Left renal cortex interstitium (tissue), 4 donors: ENCODE data around the gene CHD8. TPM values are rescaled to one million over a fixed set of nuclear protein-coding genes. Genes with fewer than 3 reads are reported as not detected.
"Not testable (repeated sequence)": the region's sequence is repeated elsewhere in the genome, so short reads cannot be mapped to it uniquely, and the experiment has no call there.

Source experiments
- DNase-seq, 4 donors: peaks; one replicate each; pipeline ENCODE4 v3.0.0-alpha.2; 2013; ENCODE audit warnings: low read depth in 4 of 4, low spot score in 2 of 4, missing footprints in 1 of 4
- polyA plus RNA-seq, 4 donors: library from polyadenylated mRNA; unstranded; fragments of 120-200 nt; gene quantifications; one replicate each; pipeline ENCODE4 v1.2.1, GENCODE V29; 2013; ENCODE audit not compliant: insufficient read length in 4 of 4

CHD8 gene
- polyA plus RNA-seq, 4 donors: 61.6 to 82.7 (median 73.9) TPM

DNA sequence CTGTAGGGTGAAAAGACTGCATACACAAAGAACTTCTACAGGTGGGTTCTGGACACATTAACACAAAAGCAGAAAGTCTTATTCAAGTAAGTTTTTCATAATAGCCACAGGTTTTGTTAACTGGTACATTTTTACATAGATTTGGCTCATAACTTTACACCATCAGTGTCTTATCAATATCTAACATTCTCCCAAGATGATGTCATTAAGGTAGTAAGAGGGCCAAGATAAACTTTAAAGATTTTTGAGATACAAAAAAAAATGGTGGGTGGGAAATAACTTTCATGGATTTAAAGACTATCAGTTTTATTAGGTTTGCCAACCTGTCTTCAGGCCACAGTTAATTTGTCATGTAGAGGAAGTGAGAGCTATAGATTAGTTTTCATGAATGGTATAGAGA, 73.8 kb downstream of the CHD8 start:
- no peak for DNase-seq

- no peak for DNase-seq
Measured at GRCh38 chr14:21379338-21379737, 76.6 kb downstream of the CHD8 start.

- DNase-seq: no peak
Measured at GRCh38 chr14:21373980-21374379, 81.9 kb downstream of the CHD8 start.

DNA sequence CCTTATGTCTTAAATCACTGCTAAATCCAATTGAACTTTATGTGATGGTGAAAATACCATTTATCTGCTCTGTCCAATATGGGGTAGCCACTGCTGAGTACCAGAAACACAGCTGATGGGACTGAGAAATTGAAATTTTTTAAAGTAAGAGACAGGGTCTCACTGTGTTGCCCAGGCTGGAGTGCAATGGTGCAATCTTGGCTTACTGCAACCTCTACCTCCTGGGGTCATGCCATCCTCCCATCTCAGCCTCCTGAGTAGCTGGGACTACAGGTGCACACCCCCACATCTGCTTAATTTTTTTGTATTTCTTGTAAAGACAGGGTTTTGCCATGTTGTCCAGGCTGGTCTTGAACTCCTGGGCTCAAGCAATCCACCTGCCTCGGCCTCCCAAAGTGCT, 83.1 kb downstream of the CHD8 start:
- not testable (repeated sequence) for DNase-seq

GRCh38 chr14:21369949-21370679, 85.8 kb downstream of the CHD8 start:
- DNase-seq: no peak

DNA sequence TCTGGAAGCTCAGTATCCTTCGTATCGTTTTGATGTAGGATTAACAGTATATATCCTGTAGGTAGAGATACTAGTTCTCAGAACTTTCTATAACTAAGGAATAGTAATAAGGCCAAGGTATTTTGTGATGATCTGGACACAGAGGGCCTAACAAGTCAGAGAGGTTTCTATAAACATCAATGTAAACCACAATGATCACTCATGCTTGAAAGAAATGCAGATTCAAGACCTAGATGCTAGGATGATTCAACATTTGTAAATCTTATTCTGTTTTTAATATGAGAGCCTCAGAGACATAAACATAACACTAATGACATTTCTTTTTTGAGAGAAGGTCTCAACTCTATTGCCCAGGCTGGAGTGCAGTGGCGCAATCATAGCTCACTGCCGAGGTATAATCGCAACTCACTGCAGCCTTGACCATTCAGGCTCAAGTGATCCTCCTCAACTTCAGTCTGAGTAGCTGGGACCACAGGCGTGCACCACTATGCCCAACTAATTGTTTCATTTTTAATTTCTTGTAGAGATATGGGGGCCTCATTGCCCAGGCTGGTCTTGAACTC, 88.3 kb downstream of the CHD8 start:
- DNase-seq: no peak

GRCh38 chr14:21356511-21356910, 99.4 kb downstream of the CHD8 start:
- no peak for DNase-seq

DNA sequence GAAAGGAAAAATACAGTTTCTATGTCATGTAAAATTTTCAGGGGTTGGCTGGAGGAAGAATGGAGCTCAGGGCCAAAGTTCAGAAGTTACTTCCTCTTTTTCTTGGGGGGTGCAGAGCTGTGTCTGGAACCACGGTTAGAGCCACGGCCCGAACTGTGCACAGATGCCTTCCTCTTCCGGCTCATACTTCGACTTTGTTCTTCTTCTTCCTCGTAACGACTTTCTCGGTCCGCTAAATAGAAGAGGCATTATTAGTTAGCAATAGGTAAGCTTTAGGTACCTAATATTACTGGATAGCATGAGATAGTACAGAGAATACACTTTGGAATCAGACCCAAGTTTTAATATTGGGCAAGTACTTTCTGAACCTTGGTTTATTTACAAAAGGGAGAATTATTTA, 103.3 kb downstream of the CHD8 start:
- no peak for DNase-seq

- no peak for DNase-seq
Measured at GRCh38 chr14:21350539-21350938, 105.4 kb downstream of the CHD8 start.

DNA sequence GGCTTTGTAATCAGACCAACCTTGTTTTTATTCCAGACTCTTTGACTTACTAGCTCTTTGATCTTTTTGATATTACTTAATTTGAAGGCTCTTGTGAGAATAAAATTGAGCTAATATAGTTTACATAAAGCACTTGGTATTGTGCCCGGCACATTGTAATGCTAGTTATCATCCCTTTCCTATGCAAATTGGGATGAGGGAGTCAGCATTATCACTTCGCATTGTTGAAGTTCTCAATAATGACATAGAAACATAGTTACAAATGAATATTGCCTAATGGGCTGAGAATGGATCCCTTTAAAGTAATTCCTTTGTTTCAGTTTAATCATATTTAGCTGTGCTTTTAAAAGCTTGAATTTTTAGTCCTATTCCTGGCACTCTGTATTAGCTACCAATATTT, 108.7 kb downstream of the CHD8 start:
- DNase-seq: no peak

- no peak for DNase-seq
Measured at GRCh38 chr14:21346532-21347135, 109.3 kb downstream of the CHD8 start.

- no peak for DNase-seq
Measured at GRCh38 chr14:21343035-21343794, 112.7 kb downstream of the CHD8 start.

Other genes starting within 250 kb of the CHD8 start
- gene HNRNPC, start 186.7 kb downstream of the CHD8 start, polyA plus RNA-seq: 1,000 to 10,000 TPM in 1 of 4 donors, 100 to 1,000 TPM in 3; 878 to 1,023 (median 885) TPM
- gene RPGRIP1, start 176.0 kb downstream of the CHD8 start, polyA plus RNA-seq: under 1 TPM; 0.37 to 0.81 (median 0.61) TPM
- 100 to 1,000 TPM; 128 to 150 (median 139) TPM for gene SUPT16H, start 72.1 kb downstream of the CHD8 start, polyA plus RNA-seq
- 10 to 100 TPM; 37.7 to 49.1 (median 42.2) TPM for gene RAB2B, start 20.8 kb upstream of the CHD8 start, polyA plus RNA-seq
- 10 to 100 TPM; 52.9 to 67.5 (median 61.7) TPM for gene TOX4, start 21.1 kb upstream of the CHD8 start, polyA plus RNA-seq
- gene METTL3, start 55.2 kb upstream of the CHD8 start, polyA plus RNA-seq: 100 to 1,000 TPM in 2 of 4 donors, 10 to 100 TPM in 2; 69.6 to 110 (median 99.1) TPM
- 10 to 100 TPM; 54.3 to 65.8 (median 59.0) TPM for gene SALL2, start 70.2 kb upstream of the CHD8 start, polyA plus RNA-seq
- gene OR10G3, start 124.0 kb upstream of the CHD8 start, polyA plus RNA-seq: under 1 TPM in 1 of 4 donors, not detected in 3; 0.06 TPM
- not detected for gene OR10G2, start 178.8 kb upstream of the CHD8 start, polyA plus RNA-seq
- gene OR4E2, start 197.7 kb upstream of the CHD8 start, polyA plus RNA-seq: not detected
- under 1 TPM in 2 of 4 donors, not detected in 2; 0.05 to 0.06 TPM for gene OR4E1, start 217.7 kb upstream of the CHD8 start, polyA plus RNA-seq